DMS53 treated with DMSO at 0.1 percent for 48 hours (cell line): ENCODE results near the gene ABHD12.

Experiments used
- DNase-seq: peaks from one replicate; lab custom pipeline; 2025; ENCODE audit not compliant: unreplicated experiment; lab: John Stamatoyannopoulos, UW

ABHD12 gene

DNA sequence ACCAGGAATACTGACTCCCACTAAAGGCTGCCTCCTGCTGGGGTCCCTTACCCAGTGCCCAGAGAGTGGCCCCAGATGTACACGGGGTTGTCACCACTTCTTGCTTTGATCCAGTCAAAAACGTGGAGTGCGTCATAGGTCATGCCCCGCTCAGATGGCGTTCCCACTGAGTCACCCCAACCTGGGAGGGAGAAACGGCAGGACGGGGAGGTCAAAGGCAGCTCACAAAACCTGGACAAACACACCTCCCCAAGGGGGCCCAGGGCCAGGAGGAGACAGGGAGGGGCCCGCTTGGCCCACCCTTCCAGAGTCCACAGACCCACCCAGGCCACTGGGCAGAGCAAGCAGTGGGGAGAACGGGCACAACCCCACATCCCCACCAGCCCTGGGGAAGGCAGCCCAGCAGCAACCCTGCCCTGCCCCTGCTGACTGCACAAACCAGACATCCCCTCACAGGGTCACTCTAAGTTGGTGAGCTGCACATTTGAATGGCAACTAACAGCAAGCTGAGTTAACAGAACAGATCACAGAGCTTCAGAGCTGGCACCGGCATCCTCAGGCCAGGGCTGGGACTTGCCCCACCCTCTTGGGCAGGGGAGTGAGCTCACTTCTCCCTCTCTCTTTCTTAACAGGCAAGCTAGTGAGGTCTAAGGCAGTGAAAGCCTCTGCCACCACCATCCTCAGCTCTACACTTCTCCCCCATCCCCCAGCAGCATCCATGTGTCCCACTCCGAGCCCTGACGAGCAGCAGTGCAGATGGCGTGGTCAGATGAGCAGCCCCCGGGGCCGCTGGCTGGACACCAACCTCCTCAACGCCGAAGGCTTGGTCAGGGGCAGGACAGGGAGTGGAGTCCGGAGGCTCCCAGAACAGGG lies 81.0 kb downstream of the ABHD12 start:
- DNase-seq = no peak

DNA sequence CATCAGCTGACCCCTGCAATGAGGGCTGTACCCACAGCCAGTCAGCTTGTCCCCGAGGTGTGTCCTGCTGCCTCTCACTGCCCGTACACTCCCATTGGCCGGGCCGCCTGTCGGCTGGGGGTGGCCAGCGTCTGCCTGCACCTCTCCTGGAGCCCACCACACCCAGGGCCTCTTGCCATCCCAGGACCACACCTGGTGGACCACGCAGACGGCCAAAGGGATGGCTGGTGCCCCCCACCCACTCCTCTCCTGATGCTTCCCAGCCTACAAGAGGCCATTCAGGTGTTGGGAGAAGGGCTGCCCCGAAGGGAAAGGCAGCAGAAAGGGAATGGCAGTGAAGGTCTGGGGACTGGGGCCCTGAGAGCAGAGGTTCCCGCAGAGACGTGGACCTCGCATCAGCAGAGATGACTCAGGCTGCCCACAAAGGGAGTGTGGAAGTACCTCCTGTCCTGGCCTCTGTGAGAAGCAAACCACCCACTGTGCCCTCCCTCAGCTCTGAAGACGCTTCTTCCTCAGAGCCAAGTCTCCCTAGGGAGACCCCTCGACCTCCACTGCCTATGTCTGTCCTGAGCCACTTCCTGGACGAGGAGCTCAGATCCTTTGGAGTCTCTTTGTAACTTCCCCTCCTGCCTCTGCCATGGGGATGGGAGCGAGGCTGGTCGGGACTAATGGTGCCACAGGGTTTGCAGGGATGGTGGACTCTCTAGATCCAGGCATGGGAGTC lies 81.8 kb downstream of the ABHD12 start:
- DNase-seq = no peak

DNA sequence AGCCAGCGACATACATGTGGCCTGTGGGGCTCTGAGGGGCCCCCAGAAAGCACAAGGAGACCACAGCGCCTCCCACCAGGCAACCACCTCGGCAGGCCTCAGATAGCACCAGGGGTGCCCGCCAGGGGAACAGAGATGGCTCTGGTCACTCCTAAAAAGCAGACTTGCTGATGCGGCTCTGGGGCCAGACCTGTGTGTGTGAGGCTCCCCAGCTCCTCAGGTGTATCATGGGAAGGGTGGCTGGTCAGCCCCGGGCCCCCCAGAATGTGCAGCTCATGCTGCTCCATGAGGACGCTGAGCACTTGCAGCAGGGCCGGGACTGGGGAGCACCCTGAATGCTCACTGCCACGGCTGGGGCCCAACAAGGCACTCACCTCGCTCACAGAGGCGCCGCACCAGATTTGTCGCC lies 82.5 kb downstream of the ABHD12 start:
- no peak for DNase-seq

DNA sequence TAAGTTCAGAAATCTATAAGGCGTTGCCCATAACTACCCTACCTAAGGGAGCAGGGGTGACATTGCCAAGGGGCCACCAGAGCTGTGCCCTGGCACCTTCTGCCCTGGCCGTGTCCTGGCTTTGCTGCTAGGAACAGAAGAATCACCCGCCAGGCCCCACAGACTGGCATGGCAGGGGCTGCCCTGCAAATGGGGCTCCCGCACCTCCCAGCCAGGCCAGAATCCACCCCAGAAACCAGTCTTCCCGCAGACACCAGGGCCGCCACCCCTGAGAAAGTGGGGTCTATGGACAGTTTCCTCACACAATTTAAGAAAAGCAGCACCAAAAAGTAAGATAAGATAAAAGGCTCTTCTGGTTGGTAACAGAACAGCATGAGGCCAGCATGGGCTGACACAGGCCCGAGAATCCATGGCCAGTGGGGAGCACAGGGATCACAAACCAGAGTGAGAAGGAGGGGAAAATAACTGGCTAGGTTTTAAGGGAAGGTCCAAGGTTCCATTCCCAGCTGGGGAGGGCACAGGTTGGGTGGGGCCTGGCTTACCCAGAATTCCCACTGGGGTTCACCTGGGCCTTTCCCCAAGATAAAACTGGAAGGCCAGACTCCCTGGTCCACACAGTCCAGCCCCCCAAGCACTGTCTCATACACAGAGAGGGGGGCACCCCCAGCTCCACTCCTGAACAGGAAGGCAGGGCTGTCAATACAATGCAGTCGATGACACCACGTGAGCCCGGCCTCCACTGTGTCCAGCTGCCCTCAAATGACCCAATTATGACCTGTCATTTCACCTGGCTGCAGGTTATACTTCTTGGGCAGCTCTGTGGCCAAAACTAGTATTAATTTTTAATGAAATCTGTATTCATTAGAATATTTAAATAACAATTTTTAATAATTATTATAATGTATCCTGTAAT lies 83.4 kb downstream of the ABHD12 start:
- no peak for DNase-seq

DNA sequence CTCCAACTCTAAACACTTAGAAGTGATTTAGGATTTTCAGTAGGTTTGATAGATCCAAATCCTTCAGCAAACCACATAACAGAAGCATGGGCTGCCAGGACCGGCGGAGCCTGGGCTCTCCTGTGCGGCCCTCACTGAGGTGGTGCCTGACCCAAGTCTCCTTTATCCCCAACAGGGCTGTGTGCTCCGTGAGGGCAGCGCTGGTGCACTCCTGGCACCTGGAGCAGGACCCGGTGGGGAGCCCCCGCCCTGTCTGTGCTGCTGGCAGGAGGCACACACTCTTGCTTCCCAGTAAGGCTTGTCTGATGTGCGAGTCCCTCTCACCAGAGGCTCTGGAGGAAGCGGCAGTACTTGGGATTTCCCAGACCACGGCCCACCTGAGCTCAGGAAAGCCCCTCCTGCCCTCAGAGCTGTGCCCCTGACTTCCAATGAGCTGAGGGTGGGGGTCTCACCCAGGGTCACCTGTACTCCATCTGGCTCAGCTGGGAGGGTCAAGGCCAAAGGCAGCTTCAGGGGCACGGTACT lies 86.5 kb downstream of the ABHD12 start:
- DNase-seq = no peak

DNA sequence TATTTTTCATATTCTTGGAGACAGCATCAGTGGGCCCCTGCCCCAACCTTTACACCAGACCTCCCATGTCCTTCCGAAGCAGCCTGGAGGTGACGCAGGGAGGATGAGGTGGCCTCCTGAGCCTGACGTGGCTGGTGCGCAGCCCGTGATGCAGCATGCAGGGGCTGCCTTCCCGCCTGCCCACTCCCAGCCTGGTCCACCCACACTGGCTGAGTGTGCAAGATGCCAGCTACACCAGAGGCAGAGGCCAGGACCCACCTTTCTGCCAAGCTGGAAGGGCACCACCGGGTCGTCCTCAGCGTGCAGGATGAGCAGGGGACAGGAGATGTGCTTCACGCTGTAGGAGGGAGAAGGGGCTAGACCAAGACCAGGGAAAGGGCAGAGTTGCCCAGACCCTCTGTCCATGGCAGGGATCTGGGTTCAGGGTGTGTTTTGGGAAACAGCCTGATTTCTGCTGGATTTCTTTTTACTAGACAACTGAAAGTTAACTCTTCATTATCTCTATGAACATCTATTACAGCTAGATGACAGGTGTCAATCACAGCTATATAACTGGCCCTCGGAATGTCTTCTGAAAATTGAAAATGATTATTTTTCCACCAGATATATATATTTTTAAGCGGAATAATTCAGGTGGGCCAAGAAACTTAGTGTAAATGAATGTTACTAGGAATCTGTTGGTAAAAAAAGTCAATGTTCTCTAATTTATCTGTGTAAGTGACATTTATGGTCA lies 87.2 kb downstream of the ABHD12 start:
- no peak for DNase-seq

DNA sequence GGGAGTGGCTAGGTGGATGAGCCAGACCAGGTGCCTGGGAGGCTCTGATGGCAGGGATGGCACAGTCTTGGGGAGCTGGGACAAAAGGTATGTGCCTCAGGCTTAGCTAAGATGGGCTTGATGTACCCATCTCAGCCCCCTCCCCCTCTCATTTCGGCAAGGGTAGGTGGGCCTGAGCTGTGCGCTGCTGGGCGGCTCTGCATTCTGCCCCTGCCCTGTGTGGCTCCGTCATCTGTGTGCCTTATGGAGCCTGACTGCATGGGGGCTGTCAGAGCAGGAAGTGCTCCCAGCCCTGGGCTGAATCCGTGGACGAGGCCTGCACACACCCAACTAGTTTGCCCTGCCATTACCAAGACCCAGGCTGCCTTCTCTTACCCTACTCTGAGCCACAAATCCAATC lies 88.0 kb downstream of the ABHD12 start:
- no peak for DNase-seq

DNA sequence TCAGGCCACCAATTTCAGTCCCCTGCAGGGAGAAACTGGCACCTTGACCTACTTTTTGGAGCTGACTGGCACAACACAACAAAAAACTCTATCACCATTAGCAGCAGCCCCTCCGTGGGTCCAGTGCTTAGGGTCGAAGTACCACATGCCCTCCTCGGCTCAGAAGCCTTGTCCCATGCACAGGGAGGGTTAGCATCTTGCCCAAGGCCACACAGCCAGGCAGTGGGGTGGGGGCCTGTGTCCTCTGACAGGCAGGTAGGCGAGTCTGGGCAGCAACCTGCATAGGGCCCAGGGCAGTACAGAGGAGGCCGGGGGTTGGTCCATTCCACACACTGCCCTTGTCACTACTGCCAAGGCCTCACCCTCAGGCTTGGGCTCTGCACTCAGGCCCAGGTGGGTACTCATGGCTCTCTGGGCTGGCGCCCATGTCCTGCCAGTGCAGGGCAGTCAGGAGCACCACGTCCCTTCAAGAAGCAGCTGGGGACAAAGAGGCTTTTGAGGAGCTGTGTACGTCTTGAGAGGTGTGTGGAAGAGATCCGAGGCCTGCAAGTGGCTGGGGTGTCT lies 89.2 kb downstream of the ABHD12 start:
- no peak for DNase-seq

DNA sequence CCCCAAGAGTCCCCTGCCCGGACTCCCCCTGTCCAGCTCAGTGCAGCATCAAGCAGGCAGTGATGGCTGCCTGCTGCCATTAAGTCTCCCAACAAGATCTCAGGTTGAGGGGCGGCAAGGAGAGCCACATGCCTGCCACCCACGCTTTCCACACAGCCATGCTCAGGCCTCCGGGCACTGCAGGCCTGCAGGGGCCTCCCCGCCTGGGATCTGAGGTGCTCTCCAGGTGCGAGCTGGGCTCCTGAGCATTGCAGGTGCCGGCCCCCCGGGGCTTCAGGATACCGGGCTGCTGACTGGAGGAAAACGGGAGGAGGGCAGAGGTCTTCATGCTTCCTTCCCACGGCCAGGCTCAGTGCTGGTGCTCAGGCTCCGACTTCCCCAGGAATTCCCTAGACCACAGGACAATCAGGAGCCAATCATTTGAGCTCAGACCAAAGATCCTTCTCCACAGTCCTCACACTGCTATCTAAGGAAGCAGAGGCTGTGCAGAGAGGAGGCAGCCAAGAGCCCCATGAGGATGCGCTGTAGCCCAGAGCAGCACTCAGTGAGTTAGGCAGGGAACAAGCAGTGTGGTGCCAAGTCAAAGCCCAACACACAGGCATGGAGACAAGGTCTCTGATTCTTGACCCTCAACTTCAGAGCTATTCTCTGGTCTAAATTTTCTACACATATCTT lies 90.0 kb downstream of the ABHD12 start:
- no peak for DNase-seq

DNA sequence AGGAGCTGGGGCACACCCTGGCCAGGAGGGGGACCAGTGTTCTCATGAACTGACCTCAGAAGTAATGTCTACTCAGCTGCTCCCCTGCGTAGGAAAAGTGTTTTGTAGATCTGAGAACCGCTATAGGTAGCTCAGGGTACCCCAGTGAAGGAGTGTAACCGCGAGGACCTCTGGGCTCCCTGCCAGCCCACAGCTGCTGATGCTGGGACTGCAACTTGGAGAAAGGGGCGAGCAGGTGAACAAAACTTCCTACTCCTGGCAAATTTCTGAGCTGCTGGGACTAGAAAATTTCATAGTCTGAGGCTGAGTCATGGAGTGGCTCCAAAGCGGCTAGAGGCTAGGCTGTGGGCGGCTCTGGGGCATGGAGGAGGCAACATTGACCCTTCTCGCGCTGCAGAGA lies 90.8 kb downstream of the ABHD12 start:
- DNase-seq = no peak

DNA sequence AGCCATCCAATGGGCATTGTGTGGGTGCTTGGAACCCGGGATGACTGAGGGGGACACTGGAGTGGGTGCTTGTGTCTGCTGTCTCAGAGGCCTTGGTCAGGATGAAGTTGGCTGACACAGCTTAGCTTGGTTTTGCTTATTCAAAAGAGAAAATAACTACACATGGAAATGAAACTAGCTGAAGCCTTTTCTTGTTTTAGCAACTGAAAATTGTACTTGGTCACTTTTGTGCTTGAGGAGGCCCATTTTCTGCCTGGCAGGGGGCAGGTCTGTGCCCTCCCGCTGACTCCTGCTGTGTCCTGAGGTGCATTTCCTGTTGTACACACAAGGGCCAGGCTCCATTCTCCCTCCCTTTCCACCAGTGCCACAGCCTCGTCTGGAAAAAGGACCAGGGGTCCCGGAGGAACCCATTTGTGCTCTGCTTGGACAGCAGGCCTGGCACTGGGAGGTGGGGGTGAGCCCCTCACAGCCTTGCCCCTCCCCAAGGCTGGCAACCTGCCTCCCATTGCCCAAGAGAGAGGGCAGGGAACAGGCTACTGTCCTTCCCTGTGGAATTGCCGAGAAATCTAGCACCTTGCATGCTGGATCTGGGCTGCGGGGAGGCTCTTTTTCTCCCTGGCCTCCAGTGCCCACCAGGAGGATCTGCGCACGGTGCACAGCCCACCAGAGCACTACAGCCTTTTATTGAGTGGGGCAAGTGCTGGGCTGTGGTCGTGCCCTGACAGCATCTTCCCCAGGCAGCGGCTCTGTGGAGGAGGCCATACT lies 93.3 kb downstream of the ABHD12 start:
- no peak for DNase-seq

DNA sequence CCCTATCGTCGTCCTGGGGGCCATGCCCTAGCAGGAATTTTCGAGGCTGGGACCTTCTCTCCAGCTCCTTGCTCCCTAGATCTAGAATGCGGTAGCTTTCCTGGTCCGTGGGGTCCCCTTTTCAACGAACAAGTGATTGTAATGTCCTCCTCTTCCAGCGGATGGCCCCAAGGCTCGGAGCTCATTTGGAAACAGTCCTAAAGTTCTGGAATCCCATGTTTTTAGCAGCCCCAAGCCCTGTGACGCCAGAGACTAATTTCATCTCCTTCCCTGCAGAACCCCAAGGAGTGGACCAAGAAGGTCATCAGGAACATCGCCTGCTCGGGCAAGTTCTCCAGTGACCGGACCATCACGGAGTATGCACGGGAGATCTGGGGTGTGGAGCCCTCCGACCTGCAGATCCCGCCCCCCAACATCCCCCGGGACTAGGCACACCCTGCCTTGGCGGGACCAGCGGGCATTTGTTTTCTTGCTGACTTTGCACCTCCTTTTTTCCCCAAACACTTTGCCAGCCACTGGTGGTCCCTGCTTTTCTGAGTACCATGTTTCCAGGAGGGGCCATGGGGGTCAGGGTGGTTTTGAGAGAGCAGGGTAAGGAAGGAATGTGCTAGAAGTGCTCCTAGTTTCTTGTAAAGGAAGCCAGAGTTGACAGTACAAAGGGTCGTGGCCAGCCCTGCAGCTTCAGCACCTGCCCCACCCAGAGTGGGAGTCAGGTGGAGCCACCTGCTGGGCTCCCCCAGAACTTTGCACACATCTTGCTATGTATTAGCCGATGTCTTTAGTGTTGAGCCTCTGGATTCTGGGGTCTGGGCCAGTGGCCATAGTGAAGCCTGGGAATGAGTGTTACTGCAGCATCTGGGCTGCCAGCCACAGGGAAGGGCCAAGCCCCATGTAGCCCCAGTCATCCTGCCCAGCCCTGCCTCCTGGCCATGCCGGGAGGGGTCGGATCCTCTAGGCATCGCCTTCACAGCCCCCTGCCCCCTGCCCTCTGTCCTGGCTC lies 94.2 kb downstream of the ABHD12 start:
- no peak for DNase-seq

DNA sequence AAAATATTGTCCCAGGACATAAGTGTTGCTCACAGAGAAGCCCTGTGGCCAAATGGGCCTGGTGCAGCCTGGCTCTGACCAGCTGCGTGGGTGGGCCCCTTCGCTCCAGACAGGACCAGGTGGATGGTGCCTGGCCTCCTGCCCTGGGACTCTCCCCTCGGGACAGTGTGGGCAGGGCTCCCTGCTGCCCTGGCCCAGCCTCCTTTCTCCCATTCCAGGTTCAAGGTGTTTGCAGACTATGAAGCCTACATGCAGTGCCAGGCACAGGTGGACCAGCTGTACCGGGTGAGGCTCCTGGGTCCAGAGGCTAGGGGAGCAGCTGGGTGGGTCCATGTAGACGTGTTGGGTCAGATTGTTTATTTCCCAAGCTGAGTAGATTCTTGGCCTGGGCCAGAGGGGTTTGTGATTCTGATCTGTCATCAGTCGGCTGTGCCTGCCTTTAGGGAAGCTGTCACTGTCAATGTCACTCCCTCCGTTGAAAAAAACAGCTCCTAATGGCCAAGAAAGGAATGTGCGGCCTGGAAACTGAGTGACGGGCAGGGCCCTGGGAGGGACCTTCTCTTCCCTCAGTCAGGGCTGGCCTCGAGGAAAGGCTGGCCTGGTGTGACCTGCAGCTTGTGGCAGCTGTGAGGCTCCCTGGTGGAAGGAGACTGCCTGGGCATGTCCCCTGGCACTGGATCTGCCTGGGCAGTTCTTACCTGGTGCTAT lies 95.1 kb downstream of the ABHD12 start:
- DNase-seq = no peak

DNA sequence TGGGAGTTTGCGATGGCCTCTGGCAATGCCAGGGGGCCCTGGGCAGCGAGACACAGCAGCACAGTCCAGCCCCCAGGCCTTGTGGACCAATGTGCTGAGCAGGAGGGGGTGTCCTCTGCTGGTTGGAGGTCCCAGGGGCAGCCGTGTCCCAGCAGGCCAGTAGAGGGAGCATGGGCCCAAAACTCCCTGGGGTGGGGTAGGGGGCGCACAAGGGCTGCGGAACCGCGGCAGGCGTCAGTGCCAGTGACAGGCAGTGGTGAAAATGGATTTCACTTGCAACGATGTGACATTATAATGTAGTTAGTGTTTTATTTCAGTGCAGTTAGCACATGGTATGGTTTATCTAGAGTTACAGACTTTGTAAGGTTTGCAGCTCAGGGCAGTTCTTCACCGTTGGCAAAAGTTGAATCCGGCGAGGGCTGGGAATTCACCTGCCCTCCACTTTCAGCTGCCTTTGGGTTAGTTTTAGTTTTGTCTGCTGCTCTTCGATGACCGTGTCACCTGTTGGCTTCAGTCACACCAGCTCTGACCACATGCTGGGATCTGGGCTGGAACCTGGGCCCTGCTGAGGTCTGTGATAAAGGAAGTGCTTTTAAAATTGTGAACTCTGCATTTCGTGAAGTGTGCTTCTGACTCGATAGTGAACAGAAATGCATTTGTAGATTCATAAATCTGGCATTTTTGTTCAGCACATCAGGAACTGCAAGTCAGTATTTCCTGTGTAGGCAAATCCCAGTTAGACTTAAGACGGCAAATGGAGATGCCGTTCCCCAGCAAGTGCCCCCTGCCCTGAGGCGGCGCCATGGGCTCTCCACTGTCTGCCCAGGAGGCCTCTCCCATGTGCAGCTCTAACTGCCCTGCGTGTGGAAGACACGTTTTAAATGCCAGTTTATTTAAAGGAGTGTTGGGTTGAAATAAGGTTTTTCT lies 95.9 kb downstream of the ABHD12 start:
- DNase-seq = no peak

DNA sequence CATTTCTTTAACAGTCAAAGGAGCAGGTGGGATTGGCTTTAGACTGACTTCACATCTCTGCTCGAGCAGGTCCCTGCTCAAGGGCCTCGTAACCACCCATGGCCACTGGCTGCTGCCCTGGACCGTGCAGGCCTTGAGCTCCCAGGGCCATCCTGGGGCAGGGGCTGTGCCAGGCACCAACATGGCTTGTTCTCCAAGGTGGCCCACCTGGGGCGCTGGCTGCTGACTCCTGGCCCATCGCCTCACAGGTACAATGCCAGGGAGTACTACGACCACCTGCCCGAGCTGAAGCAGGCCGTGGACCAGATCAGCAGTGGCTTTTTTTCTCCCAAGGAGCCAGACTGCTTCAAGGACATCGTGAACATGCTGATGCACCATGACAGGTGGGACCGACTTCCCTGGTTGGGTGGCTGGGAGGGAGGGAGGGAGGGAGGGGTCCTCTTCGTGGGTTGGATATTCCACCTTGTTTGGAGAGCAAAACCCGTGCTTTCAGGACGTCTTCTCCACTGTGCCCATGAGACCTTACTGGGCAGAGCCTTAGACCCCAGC lies 96.7 kb downstream of the ABHD12 start:
- no peak for DNase-seq

DNA sequence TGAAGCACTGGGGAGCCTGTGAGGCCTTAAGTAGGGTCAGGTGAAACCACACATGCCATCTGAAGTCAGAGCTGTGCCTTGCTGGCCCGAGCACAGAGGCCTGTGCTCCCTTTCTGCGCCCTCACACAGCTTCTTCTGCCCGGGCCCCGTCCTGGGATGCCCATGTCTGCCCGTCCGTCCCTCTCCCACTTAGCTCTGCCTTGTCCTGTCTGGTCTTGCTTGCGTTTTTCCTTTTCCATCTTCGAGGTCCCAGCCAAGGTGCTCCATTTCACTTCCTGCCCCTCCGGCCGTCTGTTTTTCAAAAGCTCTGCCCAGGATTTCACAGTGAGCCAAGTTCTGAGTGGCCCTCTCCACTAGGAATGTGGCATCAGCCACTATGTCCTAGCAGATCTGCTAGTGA lies 97.1 kb downstream of the ABHD12 start:
- no peak for DNase-seq
